RWPE2 (cell line): Measurements from ENCODE around the gene LGALS9.

ENCODE experiments used
- ATAC-seq: fragments of 200-7000 bp; cut with Tn5 transposase; 3 replicates; pipeline ENCODE4 v1.9.1; 2021; ENCODE audit warnings: low read depth
- DNase-seq: peaks from one replicate; pipeline ENCODE4 v3.0.0-alpha.2; 2020; ENCODE audit warnings: low spot score
- H3K27ac ChIP-seq: fragments of 450-650 bp; 2 replicates; pipeline ENCODE4 v1.5.1; 2017; ENCODE audit warnings: mild to moderate bottlenecking; ENCODE audit not compliant: poor library complexity, severe bottlenecking
- H3K27me3 ChIP-seq: fragments of 250-450 bp; sonication (Bioruptor Pico); 2 replicates; pipeline ENCODE4 v1.5.1; 2021; ENCODE audit warnings: mild to moderate bottlenecking, moderate library complexity; ENCODE audit not compliant: insufficient read depth, poor library complexity, severe bottlenecking
- H3K36me3 ChIP-seq: fragments of 250-450 bp; sonication (Bioruptor Pico); 2 replicates; pipeline ENCODE4 v1.5.1; 2020; ENCODE audit warnings: low read depth, mild to moderate bottlenecking, moderate library complexity
- H3K4me1 ChIP-seq: fragments of 250-450 bp; sonication (Bioruptor Pico); 2 replicates; pipeline ENCODE4 v1.5.1; 2021; ENCODE audit warnings: mild to moderate bottlenecking, moderate library complexity; ENCODE audit not compliant: insufficient read depth, poor library complexity, severe bottlenecking
- H3K4me3 ChIP-seq: fragments of 250-450 bp; sonication (Bioruptor Pico); 2 replicates; pipeline ENCODE4 v1.5.1; 2021; ENCODE audit warnings: mild to moderate bottlenecking, moderate library complexity; ENCODE audit not compliant: severe bottlenecking
- H3K9me3 ChIP-seq: fragments of 250-450 bp; sonication (Bioruptor Pico); 2 replicates; pipeline ENCODE4 v1.5.1; 2021; ENCODE audit warnings: mild to moderate bottlenecking, moderate library complexity; ENCODE audit not compliant: severe bottlenecking
- TF ChIP-seq, protein P1 (sequence below): fragments of 450-650 bp; IDR thresholded peaks from one replicate; pipeline ENCODE4 v1.5.1; 2017; ENCODE audit warnings: mild to moderate bottlenecking, moderate library complexity; ENCODE audit not compliant: poor library complexity, severe bottlenecking

LGALS9 gene

DNA sequence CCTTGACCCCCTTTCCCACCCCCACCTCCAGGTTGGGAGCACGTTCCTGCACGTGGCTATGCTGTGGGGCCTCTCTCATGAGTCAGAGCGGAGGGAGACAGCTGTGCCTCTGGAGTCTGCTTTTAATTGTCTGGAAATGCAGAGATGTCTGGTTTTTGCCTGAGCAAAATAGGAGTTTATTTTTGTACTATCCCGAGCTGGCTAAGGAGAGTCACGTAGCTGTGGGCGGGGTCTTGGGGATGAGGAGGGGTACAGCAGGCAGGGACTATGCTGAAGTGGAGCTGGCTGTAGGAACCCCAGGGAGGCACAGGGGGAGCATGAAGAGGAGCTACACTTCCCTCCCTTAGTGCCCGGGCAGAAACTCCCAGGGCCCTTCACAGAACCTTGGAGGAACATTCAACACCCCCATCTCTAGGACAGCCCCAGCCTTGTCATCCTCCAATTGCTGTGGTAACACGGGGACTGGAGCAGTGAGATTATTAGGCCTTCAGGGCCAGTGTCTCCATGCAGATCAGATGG, 44.7 kb upstream of the LGALS9 start:
- H3K9me3 ChIP-seq = no peaks in the 10 kb centered on the region
- H3K27ac ChIP-seq = peak overlapping the region; percentile 62
- DNase-seq (no peak), ATAC-seq (peak; percentile 64; the same call in 2 of the 3 replicates)
- no peaks in the 10 kb centered on the region for H3K27me3 ChIP-seq
- H3K4me3 ChIP-seq = no peak overlapping the region
- peaks cover 14% of the 10 kb centered on the region for H3K4me1 ChIP-seq
- H3K36me3 ChIP-seq = no peaks in the 10 kb centered on the region
- TF ChIP-seq, protein P1, sequence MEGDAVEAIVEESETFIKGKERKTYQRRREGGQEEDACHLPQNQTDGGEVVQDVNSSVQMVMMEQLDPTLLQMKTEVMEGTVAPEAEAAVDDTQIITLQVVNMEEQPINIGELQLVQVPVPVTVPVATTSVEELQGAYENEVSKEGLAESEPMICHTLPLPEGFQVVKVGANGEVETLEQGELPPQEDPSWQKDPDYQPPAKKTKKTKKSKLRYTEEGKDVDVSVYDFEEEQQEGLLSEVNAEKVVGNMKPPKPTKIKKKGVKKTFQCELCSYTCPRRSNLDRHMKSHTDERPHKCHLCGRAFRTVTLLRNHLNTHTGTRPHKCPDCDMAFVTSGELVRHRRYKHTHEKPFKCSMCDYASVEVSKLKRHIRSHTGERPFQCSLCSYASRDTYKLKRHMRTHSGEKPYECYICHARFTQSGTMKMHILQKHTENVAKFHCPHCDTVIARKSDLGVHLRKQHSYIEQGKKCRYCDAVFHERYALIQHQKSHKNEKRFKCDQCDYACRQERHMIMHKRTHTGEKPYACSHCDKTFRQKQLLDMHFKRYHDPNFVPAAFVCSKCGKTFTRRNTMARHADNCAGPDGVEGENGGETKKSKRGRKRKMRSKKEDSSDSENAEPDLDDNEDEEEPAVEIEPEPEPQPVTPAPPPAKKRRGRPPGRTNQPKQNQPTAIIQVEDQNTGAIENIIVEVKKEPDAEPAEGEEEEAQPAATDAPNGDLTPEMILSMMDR = no peak

DNA sequence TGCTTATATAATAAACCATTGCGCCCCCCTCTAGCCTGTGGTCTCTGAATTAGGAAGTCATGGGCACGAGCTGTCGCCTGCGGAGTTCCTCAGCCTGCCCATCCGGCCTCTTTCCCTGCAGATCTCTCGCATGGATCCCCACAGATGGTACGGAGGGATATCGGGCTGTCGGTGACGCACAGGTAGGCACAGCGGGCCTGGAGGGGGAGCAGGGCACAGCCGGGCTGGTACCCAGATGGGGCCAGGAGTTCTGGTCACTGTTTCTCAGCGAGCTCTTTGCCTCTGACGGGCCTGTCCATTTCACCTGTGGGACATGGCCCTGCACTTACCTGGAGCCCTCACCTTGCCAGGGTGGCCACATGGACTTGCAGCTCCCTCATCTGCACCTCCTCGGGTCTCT, 42.6 kb upstream of the LGALS9 start:
- no peak for DNase-seq
- Histone ChIP-seq H3K36me3 (no peaks in the 10 kb centered on the region), H3K9me3 (no peaks in the 10 kb centered on the region), H3K27me3 (no peaks in the 10 kb centered on the region), H3K4me3 (no peak overlapping the region), H3K4me1 (peaks cover 14% of the 10 kb centered on the region), H3K27ac (no peak overlapping the region)
- no peak for ATAC-seq
- TF ChIP-seq, protein P1 = no peak

DNA sequence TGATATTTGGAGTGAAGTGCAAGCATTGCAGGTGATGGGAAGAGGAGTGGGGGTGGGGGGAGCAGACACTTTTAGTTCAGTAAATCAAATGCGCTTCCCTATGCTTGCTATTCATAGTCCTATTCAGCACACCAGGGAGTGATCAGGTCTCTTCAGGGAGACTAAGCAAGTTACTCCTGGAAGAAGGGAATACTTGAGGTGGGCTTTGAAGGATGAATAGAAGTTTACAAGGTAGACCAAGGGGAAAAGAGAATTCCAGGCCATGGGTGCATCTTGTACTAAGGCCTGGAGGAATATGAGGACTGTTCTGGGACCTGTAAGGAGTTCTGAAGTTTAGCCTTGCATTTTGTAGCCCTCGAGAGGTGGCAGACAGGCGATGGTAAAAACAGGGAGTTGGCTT, 40.1 kb upstream of the LGALS9 start:
- TF ChIP-seq, protein P1 = no peak
- Histone ChIP-seq H3K4me1 (peaks cover 10% of the 10 kb centered on the region), H3K27ac (no peak overlapping the region), H3K27me3 (no peaks in the 10 kb centered on the region), H3K36me3 (no peaks in the 10 kb centered on the region), H3K9me3 (no peaks in the 10 kb centered on the region), H3K4me3 (no peak overlapping the region)
- DNase-seq (no peak), ATAC-seq (no peak)

DNA sequence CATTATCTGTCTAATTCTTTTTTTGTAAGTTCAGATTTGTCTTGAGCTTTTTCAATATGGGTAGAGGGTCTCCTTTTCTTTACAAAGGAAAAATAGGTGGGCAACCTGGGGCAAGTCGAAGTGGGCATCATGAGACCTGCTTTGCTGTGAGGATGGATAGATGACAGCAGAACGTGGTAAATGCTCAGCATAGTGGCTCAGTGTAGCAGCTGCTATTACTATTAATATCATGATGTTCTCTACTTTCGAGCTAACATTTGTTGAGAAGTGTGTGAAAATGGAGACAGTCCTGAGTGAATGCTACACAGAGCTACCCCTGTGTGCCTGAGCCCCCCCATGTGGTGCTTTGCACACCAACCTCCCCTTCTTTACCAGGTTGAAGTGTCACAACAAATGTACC, 39.0 kb upstream of the LGALS9 start:
- H3K4me1 ChIP-seq = no peaks in the 10 kb centered on the region
- H3K9me3 ChIP-seq = no peaks in the 10 kb centered on the region
- H3K36me3 ChIP-seq = no peaks in the 10 kb centered on the region
- no peak overlapping the region for H3K27ac ChIP-seq
- DNase-seq (no peak), ATAC-seq (no peak)
- no peaks in the 10 kb centered on the region for H3K27me3 ChIP-seq
- TF ChIP-seq, protein P1 = no peak
- no peak overlapping the region for H3K4me3 ChIP-seq

DNA sequence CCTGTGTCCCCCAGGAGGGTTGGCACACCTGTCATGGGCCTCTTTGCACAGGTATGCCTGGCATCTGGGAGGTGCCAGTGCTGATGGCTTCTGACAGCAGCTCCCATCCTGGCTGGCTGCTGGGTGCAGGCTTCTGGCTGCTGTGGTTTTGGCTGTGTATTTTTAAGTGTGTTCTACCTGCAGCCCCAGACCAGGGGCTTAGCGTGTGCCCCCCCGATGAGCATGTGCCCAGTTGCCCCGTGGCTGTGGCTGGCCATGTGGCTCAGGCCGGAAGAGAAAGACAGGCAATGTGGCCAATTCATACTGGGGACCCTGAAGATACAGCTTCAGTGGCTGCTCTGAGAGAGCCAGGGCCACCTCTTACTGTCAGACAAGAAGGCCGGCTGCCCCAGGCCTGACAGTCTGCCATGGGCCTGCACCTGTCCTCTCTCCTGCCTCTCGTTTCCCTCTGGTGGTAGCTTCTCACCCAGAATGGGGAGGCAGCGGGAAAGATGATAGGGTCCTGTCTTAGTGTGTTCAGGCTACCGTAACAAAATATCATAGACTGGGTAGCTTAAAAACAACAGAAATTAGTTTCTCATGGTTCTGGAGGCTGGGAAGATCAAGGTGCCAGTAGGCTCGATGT, 37.6 kb upstream of the LGALS9 start:
- TF ChIP-seq, protein P1 = no peak
- H3K4me3 ChIP-seq = no peak overlapping the region
- H3K4me1 ChIP-seq = no peaks in the 10 kb centered on the region
- no peak overlapping the region for H3K27ac ChIP-seq
- H3K9me3 ChIP-seq = no peaks in the 10 kb centered on the region
- DNase-seq = no peak
- H3K36me3 ChIP-seq = no peaks in the 10 kb centered on the region
- ATAC-seq = no peak
- H3K27me3 ChIP-seq = no peaks in the 10 kb centered on the region
